GM12878 (cell line): ENCODE measurements around the gene KIAA0930. TPM values are rescaled to one million over a fixed set of nuclear protein-coding genes. Genes with fewer than 3 reads are reported as not detected.

Source experiments
- ATAC-seq: fragments of 200-7000 bp; cut with Tn5 transposase; 3 replicates; pipeline ENCODE4 v1.9.1; 2020; ENCODE audit warnings: mild to moderate bottlenecking, moderate library complexity
- BruUV-seq: library from RNA; stranded (reverse); fragments of 400-500 nt; replicated peaks from 2 replicates; lab custom pipeline; 2021; lab: Mats Ljungman, UMichigan
- CTCF ChIA-PET: fragments of 300-600 bp; sonication (Branson Sonifier 250); formaldehyde crosslinking; extraction: SDS; loops from one replicate; lab custom pipeline; 2021; ENCODE audit warnings: inconsistent platforms; lab: Yijun Ruan, JAX
- POLR2A ChIA-PET: fragments of 350-600 bp; formaldehyde crosslinking; extraction: SDS; loops from one replicate; lab custom pipeline; 2021; ENCODE audit warnings: inconsistent platforms; lab: Charles Lee
- RAD21 ChIA-PET: fragments of 300-600 bp; sonication (Branson Sonifier 250); formaldehyde crosslinking; loops from one replicate; lab custom pipeline; 2023; ENCODE audit warnings: antibody characterized with exemption; ENCODE audit not compliant: unreplicated experiment; lab: Charles Lee
- SMC1A ChIA-PET: fragments of 300-600 bp; sonication (Branson Sonifier 250); formaldehyde crosslinking; loops from one replicate; lab custom pipeline; 2023; ENCODE audit not compliant: unreplicated experiment, uncharacterized antibody; lab: Charles Lee
- DNase-seq: peaks from one replicate; pipeline ENCODE4 v3.0.0-alpha.2; 2011; ENCODE audit warnings: low read depth, low spot score
- FAIRE-seq: peaks from 3 replicates; lab custom pipeline; 2011; peaks lifted over from hg19 to GRCh38; lab: Jason Lieb, UNC
- H2AFZ ChIP-seq: 2 replicates; pipeline ENCODE4 v1.6.0; 2011; ENCODE audit warnings: low read depth, low read length, control low read depth; ENCODE audit not compliant: control insufficient read depth
- H3K27ac ChIP-seq: 2 replicates; pipeline ENCODE4 v1.5.1; 2011; ENCODE audit warnings: control low read depth; ENCODE audit not compliant: control insufficient read depth, insufficient read depth
- H3K27me3 ChIP-seq, 2 experiments: replicated peaks in 1 of 2; 2 replicates each; pipeline versions ENCODE4 v1.6.0 to v1.6.1; 2011; ENCODE audit warnings: low read length in 1 of 2; ENCODE audit not compliant: control insufficient read depth in 2 of 2, insufficient read depth in 2 of 2
- H3K36me3 ChIP-seq, 2 experiments: 2 replicates each; pipeline ENCODE4 v1.5.1; 2011; ENCODE audit warnings: low read length in 1 of 2; ENCODE audit not compliant: control insufficient read depth in 2 of 2, insufficient read depth in 2 of 2
- H3K4me1 ChIP-seq: 2 replicates; pipeline ENCODE4 v1.6.1; 2011; ENCODE audit warnings: mild to moderate bottlenecking, low read length, moderate library complexity, mixed read lengths; ENCODE audit not compliant: control insufficient read depth, insufficient read depth
- H3K4me2 ChIP-seq: 2 replicates; pipeline ENCODE4 v1.6.0; 2011; ENCODE audit warnings: control low read depth; ENCODE audit not compliant: control insufficient read depth, insufficient read depth
- H3K4me3 ChIP-seq: fragments of 200-600 bp; sonication (generic); 2 replicates; pipeline ENCODE4 v1.5.1; 2016
- H3K79me2 ChIP-seq: 2 replicates; pipeline ENCODE4 v1.6.0; 2011; ENCODE audit warnings: low read length; ENCODE audit not compliant: control insufficient read depth, insufficient read depth
- H3K9ac ChIP-seq: 2 replicates; pipeline ENCODE4 v1.8.0; 2011; ENCODE audit warnings: low read length, control low read depth, mixed read lengths; ENCODE audit not compliant: control insufficient read depth, insufficient read depth
- H3K9me3 ChIP-seq: replicated peaks from 3 replicates; pipeline ENCODE4 v1.5.1; 2011; ENCODE audit warnings: mild to moderate bottlenecking, low read length; ENCODE audit not compliant: control insufficient read depth, insufficient read depth
- H4K20me1 ChIP-seq: 2 replicates; pipeline ENCODE4 v1.6.0; 2011; ENCODE audit not compliant: control insufficient read depth, insufficient read depth
- CBFB ChIP-seq: IDR thresholded peaks from 2 replicates; pipeline ENCODE4 v1.6.1; 2016; ENCODE audit warnings: antibody characterized with exemption, low read depth
- CBX3 ChIP-seq: fragments of 200-600 bp; sonication (generic); IDR thresholded peaks from 2 replicates; pipeline ENCODE4 v1.6.1; 2016; ENCODE audit warnings: low read depth, borderline replicate concordance
- CTCF ChIP-seq, 3 experiments: IDR thresholded peaks in 2 of 3; conservative IDR thresholded peaks in 1 of 3; 2 replicates each; pipeline ENCODE4 v1.5.1; 2011; ENCODE audit warnings: low read depth in 3 of 3, low read length in 3 of 3, mild to moderate bottlenecking in 3 of 3, control low read depth in 2 of 3, moderate library complexity in 2 of 3, inconsistent platforms in 1 of 3, mixed read lengths in 1 of 3; ENCODE audit not compliant: control insufficient read depth in 2 of 3, insufficient read depth in 1 of 3; ENCODE audit errors: extremely low read depth in 1 of 3
- IKZF2 ChIP-seq, 2 experiments: fragments of 450-650 bp; IDR thresholded peaks; 2 replicates each; pipeline ENCODE4 v1.6.1; 2017; ENCODE audit warnings: mild to moderate bottlenecking in 2 of 2, moderate library complexity in 2 of 2
- IRF5 ChIP-seq: fragments of 450-650 bp; IDR thresholded peaks from 2 replicates; pipeline ENCODE4 v1.6.1; 2017; ENCODE audit warnings: borderline replicate concordance
- NFIC ChIP-seq: IDR thresholded peaks from 2 replicates; pipeline ENCODE4 v1.6.1; 2012; ENCODE audit warnings: low read depth, mild to moderate bottlenecking, inconsistent platforms, low read length, moderate library complexity
- NRF1 ChIP-seq: conservative IDR thresholded peaks from 2 replicates; pipeline ENCODE4 v1.6.1; 2011; ENCODE audit warnings: mild to moderate bottlenecking, low read depth, low read length, improper control_type of control experiment
- RAD21 ChIP-seq: IDR thresholded peaks from 2 replicates; pipeline ENCODE4 v1.6.1; 2011; ENCODE audit warnings: mild to moderate bottlenecking, low read depth, low read length, moderate library complexity; ENCODE audit not compliant: insufficient read depth
- REST ChIP-seq: IDR thresholded peaks from 2 replicates; pipeline ENCODE4 v1.6.1; 2012; ENCODE audit warnings: mild to moderate bottlenecking, low read depth, low read length
- USF2 ChIP-seq: IDR thresholded peaks from 2 replicates; pipeline ENCODE4 v1.6.1; 2011; ENCODE audit warnings: low read depth, low read length, improper control_type of control experiment, borderline replicate concordance
- WRNIP1 ChIP-seq: IDR thresholded peaks from 2 replicates; pipeline ENCODE4 v1.6.1; 2011; ENCODE audit warnings: low read depth, low read length, improper control_type of control experiment, borderline replicate concordance
- ZBTB33 ChIP-seq: fragments of 450-650 bp; IDR thresholded peaks from 2 replicates; pipeline ENCODE4 v1.6.1; 2017; ENCODE audit warnings: mild to moderate bottlenecking
- ZNF274 ChIP-seq: IDR thresholded peaks from one replicate; pipeline ENCODE4 v1.8.0; 2011; ENCODE audit not compliant: insufficient read length, insufficient read depth
- ZNF384 ChIP-seq: IDR thresholded peaks from 2 replicates; pipeline ENCODE4 v1.6.1; 2012; ENCODE audit warnings: low read depth, mild to moderate bottlenecking, low read length, improper control_type of control experiment, borderline replicate concordance
- ZSCAN29 ChIP-seq: fragments of 450-650 bp; IDR thresholded peaks from 2 replicates; pipeline ENCODE4 v1.6.1; 2017; ENCODE audit warnings: mild to moderate bottlenecking, moderate library complexity
- WGBS: methylation state at CpG from one replicate; pipeline ENCODE4 v1.1.6; 2016; ENCODE audit warnings: low lambda C conversion rate; ENCODE audit not compliant: insufficient replicate concordance, insufficient coverage; ENCODE audit errors: missing lambda C conversion rate; 5-methylcytosine and 5-hydroxymethylcytosine counted together
- in situ Hi-C: fragments of 300-500 bp; cut with MboI; formaldehyde crosslinking; loops from 9 replicates; pipeline ENCODE4 v1.14.3; 2018; ENCODE audit warnings: mixed read lengths
- intact Hi-C: fragments of 100-400 bp; cut with micrococcal nuclease; formaldehyde crosslinking; loops from one replicate; pipeline ENCODE4 v1.14.2; 2022; ENCODE audit not compliant: unreplicated experiment
- polyA plus RNA-seq, 11 experiments: library from polyadenylated mRNA; depleted of rRNA in 4 of 11; unstranded in 6 of 11; stranded (reverse) in 5 of 11; fragments of >200 nt; fragmentation: Nextera tagmentation in 4 of 11; fragmentation: Illumina TruSeq in 1 of 11; extraction: Ambion mirVana in 4 of 11; extraction: Trizol in 1 of 11; gene quantifications; 1 replicate in 1 of 11; 2 replicates in 10 of 11; pipeline versions ENCODE4 v1.2.1 to v1.2.3, GENCODE V29; 2011 to 2016; ENCODE audit warnings: inconsistent platforms in 2 of 11, missing spikeins in 2 of 11, low read depth in 1 of 11
- total RNA-seq, 4 experiments: library from RNA; depleted of rRNA in 3 of 4; stranded (reverse); fragments of >200 nt in 3 of 4; fragmentation: Illumina TruSeq in 1 of 4; extraction: Trizol in 1 of 4; gene quantifications; 2 replicates each; pipeline versions ENCODE4 v1.2.1 to v1.2.3, GENCODE V29; 2013 to 2021

KIAA0930 gene
- total and polyA plus RNA-seq, 10 of the 15 experiments (the other 5 are each of a cell fraction or from before 2014, with no cell fraction given): 3.6 to 125 (median 46.3) TPM

GRCh38 chr22:45242778-45243191 lies 2.1 kb upstream of the KIAA0930 start:
- no peak for FAIRE-seq
- H3K9me3 ChIP-seq: no peaks in the 10 kb centered on the region
- peaks cover 41% of the 10 kb centered on the region for H3K4me1 ChIP-seq
- no peak for DNase-seq
- H2AFZ ChIP-seq: no peak overlapping the region
- ChIA-PET CTCF (no interaction called here), POLR2A (no interaction called here), RAD21 (no interaction called here), SMC1A (no interaction called here)
- no peak for ATAC-seq
- in situ Hi-C loops (no loop called here), intact Hi-C loops (no loop called here)
- H3K36me3 ChIP-seq: peaks cover 0 to 2% of the 10 kb centered on the region in 2 experiments; a peak in 1 of 4 replicates
- peaks cover 25% of the 10 kb centered on the region for H3K79me2 ChIP-seq
- no peaks in the 10 kb centered on the region for H3K27me3 ChIP-seq
- no peak overlapping the region for H3K4me2 ChIP-seq
- H3K4me3 ChIP-seq: no peak overlapping the region
- no peaks in the 10 kb centered on the region for H4K20me1 ChIP-seq
- WGBS: 85% methylated on average over 7 of the region's 7 CpGs
- H3K9ac ChIP-seq: no peak overlapping the region
- BruUV-seq: no TSS peak
- H3K27ac ChIP-seq: no peak overlapping the region
- TF ChIP-seq ZNF384 (no peak), IKZF2 (IDR thresholded peaks at IDR 0.05) (no peak), NRF1 (no peak), CTCF (IDR thresholded peaks at IDR 0.05 in 2 of 3, conservative IDR thresholded peaks at IDR 0.05 in 1 of 3; ENCODE audit: control insufficient read depth in 2 of 3, extremely low read depth in 1 of 3, insufficient read depth in 1 of 3, low read depth in 3 of 3, low read length in 3 of 3) (0 out of 6 replicates have a peak, but pooled peaks of 1 of the 3 experiments have one; percentile 6), ZBTB33 (no peak), ZNF274 (no peak), REST (no peak), IRF5 (no peak), CBX3 (no peak), WRNIP1 (no peak), USF2 (no peak), RAD21 (0 out of 2 replicates have a peak, but pooled peaks have one; percentile 12), NFIC (no peak), CBFB (no peak), ZSCAN29 (no peak)
